Prostate gland (tissue), 2 donors: ENCODE data around the gene TCF12.

Source experiments
- CTCF ChIP-seq, 4 experiments: fragments of 200-600 bp in 2 of 4; fragments of 450-650 bp in 2 of 4; sonication (generic) in 2 of 4; IDR thresholded peaks; 1 replicate in 3 of 4; 2 replicates in 1 of 4; pipeline ENCODE4 v1.5.1; 2016 to 2019; ENCODE audit warnings: antibody characterized with exemption in 4 of 4, mild to moderate bottlenecking in 2 of 4, moderate library complexity in 2 of 4
- POLR2A ChIP-seq: fragments of 450-650 bp; IDR thresholded peaks from one replicate; pipeline ENCODE4 v1.6.1; 2016; ENCODE audit warnings: antibody characterized with exemption, mild to moderate bottlenecking
- POLR2AphosphoS5 ChIP-seq: sonication (generic); formaldehyde crosslinking; IDR thresholded peaks from one replicate; pipeline ENCODE4 v1.6.1; 2017; ENCODE audit warnings: antibody characterized with exemption

- TF ChIP-seq CTCF (IDR thresholded peaks at IDR 0.05), result no peak
- TF ChIP-seq POLR2A, result no peak
- TF ChIP-seq POLR2AphosphoS5, result no peak
These were observed 305.4 kb downstream of the TCF12 start for GRCh38 chr15:57223887-57224286.
